Smooth muscle cell of the umbilical artery (primary cell): ENCODE measurements around the gene TIMM22. TPM values are rescaled to one million over a fixed set of nuclear protein-coding genes. Genes with fewer than 3 reads are reported as not detected.

Source experiments
- total RNA-seq: library from RNA; depleted of rRNA; stranded (reverse); fragments of >200 nt; gene quantifications from 2 replicates; pipeline ENCODE4 v1.2.3, GENCODE V29; 2014

TIMM22 gene
- 14.3 and 15.7 TPM in 2 replicates for total RNA-seq

DNA sequence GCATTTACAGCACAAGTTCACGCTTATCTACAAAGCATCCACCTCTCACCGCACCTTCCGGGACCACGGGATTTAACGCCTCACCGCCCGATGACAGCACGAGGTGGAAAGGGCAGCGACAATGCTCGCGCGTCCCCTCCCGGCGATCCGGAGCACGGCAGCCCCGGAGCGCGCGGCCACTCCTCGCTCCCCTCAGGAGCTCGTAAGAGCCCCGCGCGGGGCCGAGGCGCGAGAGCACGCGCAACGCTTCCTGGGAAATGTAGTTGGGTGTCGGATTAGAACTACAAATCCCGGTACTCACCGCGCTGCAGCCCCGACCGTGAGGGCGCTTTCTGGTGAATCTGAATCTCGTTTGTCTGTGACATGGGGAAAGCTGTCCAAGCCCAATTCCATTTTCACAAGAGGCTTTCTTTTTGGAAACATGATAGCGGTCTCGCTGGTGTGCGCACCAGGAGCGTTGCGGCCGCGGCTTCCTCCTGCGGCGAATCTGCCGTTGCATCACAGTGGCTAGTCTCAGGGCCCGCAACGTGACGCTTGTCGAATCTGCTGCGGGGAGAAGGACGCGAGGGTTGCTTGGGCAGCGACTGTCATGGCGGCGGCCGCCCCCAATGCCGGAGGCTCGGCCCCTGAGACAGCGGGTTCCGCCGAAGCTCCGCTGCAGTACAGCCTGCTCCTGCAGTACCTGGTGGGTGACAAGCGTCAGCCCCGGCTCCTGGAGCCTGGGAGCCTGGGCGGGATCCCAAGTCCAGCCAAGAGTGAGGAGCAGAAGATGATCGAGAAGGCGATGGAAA, at the start of gene TIMM22:
Gene TIMM22 (plus strand): TSS at position 576 of the 791 bp plus-strand sequence. CDS start 14 bp downstream, at position 590.

DNA sequence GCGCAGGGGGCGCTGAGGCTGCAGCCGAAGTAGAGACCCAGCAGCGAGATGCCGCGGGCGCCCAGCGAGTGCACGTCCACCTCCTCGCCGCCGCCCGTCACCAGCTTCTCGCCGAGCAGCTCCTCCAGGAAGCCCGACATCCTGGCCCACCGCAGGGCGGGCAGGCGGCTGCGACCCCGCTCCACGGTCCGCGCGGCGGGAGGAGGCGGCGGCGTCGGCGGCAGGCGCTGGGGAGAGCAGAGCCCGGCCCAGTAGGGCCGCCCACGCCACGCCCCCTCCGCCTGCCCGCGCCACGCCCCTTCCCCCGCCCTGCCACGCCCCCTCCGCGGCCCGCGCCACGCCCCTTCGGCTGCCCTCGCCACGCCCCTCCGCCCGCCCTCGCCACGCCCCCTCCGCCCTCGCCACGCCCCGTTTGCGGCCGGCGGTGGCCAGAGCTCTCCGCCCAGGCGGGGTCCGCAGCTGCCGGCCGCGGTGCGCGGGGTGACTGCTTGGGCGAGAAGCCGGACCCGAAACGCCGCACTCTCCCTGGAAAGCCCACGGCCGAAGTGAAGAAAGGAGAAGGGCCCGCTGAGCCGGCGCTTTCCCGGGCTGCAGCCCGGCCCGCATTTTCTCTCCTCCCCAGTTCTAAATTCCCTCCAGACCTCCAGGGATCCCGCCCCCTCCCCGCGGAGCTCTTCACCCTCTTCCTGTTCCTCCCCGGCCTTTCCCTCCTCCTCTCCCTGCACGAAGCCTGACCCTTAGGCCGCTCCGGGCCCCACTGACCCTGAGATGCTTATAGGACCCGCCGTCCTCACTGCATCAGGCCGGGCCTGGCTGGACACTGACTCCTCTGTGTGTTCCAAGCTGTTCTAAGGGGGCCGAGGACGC, 17.2 kb upstream of the TIMM22 start, which contains the start of gene NXN:
Gene NXN (minus strand): TSS at position 238 of the 867 bp plus-strand sequence.

Other genes starting within 250 kb of the TIMM22 start
- gene GEMIN4, start 244.9 kb upstream of the TIMM22 start, total RNA-seq: 8.0 and 16.7 TPM in 2 replicates
- gene GLOD4, start 214.8 kb upstream of the TIMM22 start, total RNA-seq: 55.2 and 145 TPM in 2 replicates
- gene MRM3, start 214.8 kb upstream of the TIMM22 start, total RNA-seq: 13.1 and 17.8 TPM in 2 replicates
- 35.0 and 55.8 TPM in 2 replicates for gene NXN, start 17.4 kb upstream of the TIMM22 start, total RNA-seq
- gene ABR, start 182.9 kb downstream of the TIMM22 start, total RNA-seq: 39.2 and 82.4 TPM in 2 replicates